Measurements from ENCODE around the gene TBX5.

- TF ChIP-seq CTCF (IDR thresholded peaks at IDR 0.05) (no peak), CHD2 (IDR thresholded peaks at IDR 0.05; ENCODE audit: low read length, partially characterized antibody) (no peak), YY1 (IDR thresholded peaks at IDR 0.05; ENCODE audit: low read depth) (no peak), RFX5 (IDR thresholded peaks at IDR 0.05; ENCODE audit: low read length) (no peak), EP300 (IDR thresholded peaks at IDR 0.05; ENCODE audit: borderline replicate concordance in 1 of 2, low read depth in 1 of 2, low read length in 1 of 2) (no peak), FOSL2 (IDR thresholded peaks at IDR 0.05; ENCODE audit: borderline replicate concordance, low read depth) (no peak), EZH2phosphoT487 (IDR thresholded peaks at IDR 0.05; ENCODE audit: borderline replicate concordance, low read depth) (no peak), RCOR1 (IDR thresholded peaks at IDR 0.05; ENCODE audit: low read length) (no peak)
Observed at GRCh38 chr12:114371250-114371649, 34.7 kb downstream of the TBX5 start.

Data from SK-N-SH (cell line).